NCI-H2196 treated with DMSO at 0.1 percent for 48 hours (cell line): ENCODE results near the gene ROBO2.

Experiments
- DNase-seq: peaks from one replicate; lab custom pipeline; 2025; ENCODE audit not compliant: unreplicated experiment; lab: John Stamatoyannopoulos, UW

The ROBO2 gene

DNA sequence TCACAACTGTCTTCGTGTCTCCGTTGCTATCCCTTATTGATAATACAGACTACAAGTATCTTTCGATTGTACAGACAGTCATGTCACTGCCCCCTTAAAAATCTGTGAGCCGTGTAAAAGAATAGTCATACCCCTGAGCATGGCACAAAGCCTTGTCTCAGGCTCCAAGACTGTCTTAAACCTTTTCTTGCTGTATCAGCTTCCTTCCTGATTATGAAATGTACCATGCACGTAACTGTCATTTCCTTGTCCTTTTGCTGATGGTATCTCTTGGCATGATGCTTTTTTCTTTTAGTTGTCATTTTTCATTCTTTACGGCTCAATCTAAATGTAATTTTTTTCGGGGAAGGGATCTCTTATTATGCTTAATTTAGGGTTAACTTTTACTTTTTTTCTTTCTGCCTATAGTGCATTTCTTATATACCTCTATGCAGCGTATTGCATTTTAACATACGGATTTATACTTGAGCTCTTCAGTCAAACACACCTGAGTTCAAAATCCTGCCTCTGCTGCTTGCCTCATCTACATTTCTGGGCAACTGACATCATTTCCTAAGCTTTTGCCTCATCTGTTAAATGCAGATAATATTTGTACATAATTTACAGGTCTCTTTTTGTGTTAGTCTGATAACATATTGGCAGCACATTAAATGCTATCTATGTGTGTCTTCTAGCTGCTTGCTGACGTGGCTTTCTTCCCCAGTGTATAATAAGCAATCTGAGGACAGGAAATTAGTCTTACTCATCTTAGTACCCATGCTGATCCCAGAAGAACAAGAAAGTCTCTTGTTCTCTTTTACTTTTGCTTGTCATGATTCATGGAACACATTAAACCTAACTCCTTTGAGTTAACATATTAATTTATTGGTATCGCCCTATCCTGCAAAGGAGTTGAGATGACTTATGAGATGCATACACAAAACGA is 57.3 kb downstream of the ROBO2 start:
- no peak for DNase-seq

DNA sequence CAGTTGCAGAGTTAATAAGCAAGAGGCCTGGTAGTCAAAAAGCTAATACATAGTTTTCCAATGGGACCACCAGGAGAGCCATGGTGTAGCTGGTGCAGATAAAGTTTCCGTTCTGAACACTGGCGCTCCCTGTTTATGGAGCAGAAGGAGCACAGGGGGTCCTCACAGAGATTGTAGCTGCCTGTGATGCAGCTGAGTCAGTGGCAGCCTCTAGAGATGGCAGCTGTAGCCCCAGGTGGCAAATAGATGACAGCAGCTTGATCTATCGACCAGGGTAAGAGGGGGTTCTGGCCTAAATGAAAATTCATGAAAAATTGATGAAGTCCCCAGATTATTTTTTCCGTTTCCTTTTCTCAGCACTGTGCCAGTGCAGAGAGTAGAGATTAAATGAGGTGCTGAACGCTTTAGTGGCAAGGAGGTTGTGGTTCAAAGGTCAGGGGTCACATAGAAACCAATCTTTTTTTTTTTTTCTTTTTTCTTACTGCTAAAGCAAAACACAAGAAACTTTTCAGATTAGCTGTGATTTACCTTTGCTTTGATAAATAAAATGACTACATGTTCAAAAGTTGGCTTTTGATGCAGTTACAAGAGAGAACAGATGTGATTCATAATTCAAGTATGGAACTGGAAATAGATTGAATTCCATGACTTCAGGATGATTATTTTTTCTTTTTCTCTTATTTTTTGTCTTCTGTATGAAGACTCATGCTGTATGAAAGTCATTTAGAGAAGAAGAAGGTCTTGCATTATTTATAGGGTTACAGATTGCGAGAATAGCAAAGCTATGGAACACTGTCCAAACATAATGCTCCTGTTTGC is 63.3 kb downstream of the ROBO2 start:
- no peak for DNase-seq

DNA sequence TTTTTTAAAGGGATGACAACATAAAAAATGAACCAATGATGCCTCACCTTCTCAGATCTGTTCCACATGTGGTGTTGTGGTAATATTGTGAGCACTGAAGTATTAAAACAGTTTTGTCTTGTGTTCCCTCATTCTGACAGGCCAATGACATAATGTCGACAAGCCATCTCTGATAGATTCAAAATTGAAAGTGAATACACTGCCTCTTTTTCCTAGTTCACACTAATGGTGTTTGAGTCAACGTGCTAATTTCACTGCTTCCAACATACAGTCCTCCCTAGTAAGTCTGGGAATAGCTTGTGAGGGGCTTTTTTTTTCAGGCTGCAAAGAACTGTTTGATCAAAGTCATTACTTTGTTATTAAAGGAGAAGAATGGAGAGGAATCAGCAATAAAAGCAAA is 82.8 kb downstream of the ROBO2 start:
- DNase-seq: no peak

DNA sequence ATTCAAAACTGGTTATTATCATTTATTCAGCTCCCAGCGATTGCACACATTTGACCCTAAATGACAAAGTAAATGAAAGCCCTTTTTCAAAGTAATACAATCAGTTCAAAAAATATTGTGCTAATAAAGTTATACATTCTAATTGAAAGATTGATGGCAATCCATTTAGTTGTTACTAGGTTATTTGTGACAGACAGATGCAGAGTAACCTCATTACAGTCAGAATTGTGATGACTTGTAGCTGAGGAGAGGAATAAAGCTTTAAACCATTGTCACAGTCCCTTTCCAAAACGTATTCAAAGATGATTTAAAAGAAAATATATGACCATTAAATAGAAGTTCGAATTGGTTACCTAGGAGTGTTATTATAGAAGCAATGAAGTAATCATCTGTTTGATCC is 86.1 kb downstream of the ROBO2 start:
- no peak for DNase-seq

DNA sequence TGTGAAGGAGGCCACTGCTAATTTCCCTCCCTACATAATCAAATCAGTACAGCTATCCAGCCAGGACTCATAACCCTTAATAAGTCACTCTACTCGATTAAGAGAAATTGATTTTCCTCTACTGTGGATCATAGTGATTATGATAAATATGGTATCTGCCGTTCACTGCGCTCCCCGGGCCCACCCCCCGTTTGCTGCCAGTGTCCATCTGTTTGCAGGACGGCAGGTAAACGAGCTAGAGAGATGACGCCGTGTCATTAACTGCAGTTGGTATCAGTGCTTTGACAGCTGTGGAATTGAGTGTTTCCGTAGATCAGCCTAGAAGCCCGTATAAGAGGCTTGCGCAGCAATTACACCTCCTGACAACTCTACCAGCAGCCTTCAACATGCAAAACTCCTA is 94.9 kb downstream of the ROBO2 start:
- no peak for DNase-seq

DNA sequence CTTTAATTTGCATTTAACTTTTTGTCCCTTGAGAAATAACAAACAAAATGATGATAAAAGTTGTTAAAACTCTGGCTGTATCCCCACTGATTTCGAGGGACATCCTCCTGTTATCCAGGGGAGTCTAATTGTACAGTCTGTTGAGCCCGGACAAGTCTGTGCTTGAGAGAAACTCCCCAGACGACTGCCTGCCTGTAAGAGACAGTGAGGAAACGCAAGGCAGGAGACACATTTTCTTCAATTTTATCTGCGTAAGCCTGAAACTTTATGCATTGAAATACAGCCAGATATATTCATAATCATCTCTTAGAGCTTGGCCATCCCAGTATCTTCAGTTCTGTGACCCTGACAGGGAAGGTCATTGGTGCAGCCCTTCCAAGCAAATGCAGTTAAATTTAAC is 97.7 kb downstream of the ROBO2 start:
- no peak for DNase-seq

DNA sequence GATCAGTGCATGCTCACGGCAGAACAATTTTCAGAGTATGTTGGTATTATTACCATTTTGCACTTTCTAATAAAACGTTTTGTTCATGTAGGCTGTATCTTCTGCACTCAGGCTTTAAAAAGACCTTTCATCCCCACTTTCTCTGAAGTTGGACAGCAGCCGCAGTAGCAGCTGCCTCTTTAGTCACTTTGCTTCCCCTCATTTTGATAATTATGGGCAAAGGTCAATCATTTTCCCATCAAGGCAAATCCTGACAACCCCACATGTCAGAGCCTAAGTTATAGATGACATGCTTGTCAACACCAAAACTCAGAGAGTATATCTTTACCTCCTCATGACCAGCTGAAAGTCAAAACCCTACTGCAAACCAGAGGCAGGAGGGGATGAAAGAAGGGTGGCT is 99.7 kb downstream of the ROBO2 start:
- DNase-seq: no peak

DNA sequence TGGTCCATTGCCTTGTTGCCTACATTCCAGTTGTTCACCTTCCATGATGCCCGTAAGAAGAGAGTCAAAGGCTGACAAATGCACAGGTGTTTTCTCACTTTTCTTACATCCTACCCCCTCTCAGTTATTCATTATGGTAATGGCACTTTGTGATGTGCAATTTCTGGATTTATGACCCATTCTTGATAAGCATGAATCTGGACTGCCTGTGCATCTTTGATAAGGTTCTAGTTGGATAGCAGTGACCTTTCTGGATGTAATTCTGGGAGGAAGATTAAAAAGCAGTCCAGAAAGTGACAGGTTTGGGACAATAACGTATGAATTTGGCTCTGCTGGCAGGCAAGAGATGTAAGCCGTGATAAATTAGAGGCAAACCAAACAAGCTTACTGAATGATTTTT is 101.5 kb downstream of the ROBO2 start:
- DNase-seq: no peak

DNA sequence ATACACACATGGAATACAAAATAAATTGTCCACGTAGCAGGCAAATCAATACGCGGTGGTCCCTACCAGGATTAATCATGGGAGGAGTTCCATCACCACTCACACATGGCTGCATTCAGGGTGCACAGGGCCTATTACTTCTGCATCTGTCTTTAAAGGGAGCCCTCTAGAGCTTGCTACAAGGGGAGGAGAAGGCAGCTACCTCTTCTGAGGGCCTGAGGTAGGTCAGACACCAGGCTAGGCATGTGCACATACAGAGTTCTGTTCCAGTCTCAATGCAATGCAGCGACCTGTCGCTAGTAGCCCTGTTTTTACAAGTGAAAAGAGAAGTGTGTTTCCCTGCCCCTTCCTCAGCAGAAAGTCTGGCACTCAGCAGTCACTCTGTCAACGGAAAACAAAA is 102.7 kb downstream of the ROBO2 start:
- no peak for DNase-seq

DNA sequence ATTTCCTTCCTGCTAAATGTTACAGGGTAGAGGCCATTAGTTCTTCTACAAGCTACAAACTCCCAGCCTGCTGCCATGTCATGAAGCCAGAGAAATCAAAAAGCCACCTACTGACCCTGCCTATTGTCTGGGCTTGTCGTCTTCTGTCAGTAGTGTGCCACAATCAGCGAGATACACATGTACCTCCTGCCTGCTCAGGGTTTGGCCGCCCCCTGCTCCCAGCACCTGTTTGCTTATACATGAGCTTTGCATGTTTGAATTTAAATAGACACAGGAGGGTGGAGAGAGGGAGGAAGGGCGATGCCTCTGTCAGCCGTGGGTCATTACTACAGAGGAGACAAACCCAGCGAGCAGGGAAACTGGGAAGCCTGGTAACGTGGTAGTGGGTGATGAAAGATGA is 106.1 kb downstream of the ROBO2 start:
- no peak for DNase-seq

DNA sequence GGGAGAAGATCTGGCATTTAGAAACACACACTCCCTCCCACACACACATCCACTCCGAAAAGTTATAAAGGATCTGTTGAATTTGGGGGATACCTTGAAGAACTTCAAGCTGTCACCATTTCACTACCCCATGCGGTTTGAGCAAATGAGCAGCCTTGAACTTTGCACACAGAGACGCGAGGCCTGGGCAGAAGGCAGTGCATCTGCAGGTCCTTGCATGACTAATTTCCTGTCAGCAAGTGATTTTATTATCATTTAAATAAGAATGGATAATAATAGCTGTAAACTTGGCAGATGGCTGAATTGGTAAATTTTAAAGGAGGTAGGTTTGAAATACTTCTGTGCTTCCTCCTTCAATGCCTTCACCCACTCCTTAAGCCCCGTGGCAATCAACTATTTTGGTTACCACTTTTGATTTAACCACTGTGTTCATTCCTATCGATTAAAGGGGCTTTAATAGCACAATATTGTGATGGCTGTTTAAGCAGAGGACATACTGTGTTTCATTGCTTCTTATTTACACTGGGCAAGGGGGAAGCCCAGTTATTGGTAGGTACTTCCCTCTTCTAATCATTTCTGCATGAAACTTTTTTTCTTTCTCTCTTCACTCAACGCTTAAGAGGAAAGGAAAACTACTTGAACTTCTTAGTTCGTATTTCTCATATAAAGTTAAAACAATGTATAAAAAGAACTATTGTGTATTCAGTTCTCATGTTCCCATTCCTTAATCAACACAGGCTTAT is 108.1 kb downstream of the ROBO2 start:
- no peak for DNase-seq

DNA sequence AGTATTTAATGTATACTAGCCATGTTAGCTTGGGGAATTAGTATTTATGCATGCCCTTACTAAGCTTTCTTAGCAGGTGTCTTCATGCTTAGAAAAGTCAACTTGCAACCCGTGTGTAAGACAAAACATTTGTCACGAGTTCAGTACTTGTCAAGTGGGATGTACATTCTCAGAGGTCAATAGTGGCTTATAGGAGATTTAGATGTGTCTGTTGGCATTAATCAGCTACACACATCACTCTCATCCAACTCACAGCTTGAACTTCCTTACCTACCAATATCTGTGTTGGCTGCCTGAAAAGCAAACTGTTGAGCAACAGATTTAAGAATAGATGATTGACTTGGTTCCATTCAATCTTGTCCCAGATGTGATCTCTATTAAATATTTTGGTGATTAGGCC is 109.5 kb downstream of the ROBO2 start:
- DNase-seq: no peak

DNA sequence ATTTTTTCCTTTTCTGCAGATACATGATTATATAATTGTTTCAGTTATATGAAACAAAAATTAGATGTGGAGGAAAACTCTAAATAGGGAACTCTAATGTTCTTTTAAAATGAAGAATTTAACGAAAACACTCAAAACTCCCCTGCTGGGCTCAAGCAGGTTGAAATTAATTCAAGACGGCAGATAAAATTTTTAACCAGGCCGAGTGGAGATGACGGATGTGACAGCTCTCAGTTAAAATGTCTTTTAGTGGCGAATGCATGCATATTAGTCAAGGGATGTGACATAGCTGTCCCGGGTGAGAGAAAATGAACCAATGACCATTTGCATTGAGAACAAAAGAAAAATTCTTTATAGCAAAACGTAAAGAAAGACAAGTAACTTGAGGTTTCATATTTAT is 110.1 kb downstream of the ROBO2 start:
- DNase-seq: no peak

DNA sequence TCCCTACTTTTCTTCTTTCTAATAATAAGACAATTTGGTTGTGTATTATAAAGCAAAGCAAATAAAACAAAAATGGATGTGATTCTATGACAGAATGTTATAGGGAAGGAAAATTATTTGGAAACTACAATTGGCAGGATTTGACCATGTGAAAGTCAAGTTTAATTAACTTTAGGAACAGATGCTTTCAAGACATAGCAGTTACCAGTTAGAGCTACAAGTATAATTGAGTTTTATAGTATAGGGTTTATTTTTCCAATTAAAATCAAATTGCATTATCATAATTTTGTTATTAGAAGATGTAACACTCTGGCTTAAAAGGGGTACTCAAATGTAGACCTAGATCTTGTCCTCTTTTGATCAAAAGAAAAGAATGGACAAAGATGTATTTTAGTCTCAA is 110.9 kb downstream of the ROBO2 start:
- no peak for DNase-seq

DNA sequence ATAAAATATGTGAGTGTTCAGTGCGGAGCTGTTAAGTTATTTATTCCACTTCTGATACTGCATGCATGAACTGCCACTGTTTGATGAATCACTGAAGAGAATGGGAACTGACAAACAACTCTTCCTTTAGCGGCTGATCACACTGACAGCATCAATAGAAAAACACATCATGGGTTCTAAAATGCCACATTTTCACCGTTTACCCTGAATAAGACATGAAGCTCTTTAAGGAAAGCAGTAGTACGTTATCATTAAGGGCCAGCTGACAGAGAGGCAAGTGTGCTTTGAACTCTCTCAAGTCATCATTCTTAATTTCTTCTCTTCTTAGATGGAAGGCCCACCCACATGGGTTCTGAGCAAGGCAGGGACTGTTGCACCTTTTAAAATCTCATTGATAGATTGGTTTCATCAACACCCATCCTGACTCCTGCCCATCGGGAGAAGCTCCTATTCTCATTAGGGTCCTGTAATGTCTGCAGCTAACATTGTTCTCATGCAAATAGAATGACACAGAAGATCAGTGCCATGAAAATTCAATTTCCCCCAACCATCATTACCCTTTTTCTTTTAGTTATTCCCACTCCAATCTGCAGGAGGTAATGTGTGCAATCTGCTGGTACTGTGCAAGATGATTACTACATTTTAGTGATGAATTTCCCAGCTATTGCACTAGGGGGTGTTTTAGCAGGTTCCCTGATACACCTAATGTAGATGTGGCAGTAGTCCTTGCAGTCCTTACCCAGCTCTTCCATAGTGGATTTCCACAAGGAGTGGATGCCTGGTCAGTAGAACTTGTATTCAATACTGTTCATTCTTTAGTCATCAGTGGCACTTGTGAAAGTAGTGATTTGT is 119.1 kb downstream of the ROBO2 start:
- DNase-seq: no peak

DNA sequence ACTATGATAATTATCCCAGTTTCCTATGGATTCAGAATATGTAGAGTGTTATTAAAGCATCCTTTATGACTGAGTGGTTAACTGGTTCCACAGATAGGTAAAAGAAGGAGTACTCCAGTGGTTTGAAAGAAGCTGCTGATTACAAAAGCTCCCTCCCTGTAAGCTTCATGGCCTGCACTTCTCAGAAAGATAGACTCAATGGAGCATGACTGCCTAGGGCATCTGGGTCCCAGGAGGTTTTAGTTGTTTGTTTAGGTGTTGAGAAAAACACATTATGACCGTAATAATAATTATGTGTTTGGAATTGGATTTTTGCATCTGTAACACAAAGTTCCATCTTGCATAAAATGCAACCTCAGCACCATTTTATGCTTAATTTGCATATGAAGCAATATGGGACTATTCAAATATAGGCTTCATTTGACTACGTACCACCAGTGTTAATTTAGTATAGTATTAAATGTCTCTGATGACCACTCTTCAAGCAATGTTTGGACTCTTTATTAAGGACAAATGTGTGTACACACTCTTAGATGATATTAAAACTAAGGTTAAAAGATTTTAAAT is 121.1 kb downstream of the ROBO2 start:
- DNase-seq: no peak

DNA sequence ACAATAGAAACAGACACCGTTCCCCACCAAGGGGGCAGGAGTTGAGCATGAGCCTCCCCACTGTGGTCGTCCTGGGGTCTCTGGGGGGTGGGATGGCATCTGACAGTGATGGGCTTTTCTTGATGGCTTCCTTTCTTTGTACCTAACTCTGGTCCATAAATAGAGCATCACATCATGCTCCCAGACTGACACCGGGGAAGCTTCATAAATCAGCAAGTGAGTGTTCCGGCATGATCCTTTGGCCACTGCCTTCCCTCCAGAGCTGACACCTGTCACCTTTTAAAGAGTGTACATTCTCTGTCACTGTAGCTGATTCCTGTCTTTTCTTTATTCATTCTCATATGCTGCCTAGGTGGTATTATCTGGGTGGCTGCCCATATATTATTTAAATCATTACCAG is 129.9 kb downstream of the ROBO2 start:
- no peak for DNase-seq

DNA sequence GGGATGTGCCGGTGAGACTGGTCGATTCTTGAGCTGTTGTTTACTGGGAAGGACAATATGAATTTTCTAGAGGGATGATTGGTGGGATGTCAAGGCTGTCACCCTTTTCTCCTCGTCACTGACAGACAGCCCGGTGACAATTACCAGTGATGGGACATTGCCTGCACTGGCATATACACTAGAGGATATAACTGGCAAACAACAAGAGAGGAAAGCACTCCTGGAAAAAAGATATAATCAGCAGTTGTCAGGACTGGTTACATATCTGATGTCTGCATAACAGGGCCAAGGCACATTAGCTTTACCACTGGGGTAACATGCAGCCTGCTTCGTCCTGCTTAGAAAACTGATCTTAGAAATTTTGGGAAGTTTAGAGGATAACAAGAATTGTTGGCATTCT is 131.1 kb downstream of the ROBO2 start:
- DNase-seq: no peak

DNA sequence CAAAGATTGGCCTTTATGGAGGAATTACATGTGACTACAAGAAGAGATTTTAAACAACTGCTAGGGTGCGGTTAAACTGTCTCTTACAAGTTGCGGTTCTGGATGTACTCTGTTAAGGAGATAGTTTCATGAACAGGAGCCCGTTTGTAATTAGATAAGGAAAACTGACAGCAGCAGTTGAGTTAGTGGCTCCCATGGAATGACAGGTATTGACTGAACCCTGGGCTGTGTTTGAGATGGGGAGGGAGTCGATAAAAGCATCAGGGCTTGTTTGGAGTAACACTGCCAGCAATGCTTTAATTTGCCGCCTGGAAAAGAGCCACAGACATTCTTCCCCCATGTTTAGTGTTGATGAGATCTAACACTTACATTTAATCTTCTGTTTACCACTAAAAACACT is 139.9 kb downstream of the ROBO2 start:
- DNase-seq: no peak

DNA sequence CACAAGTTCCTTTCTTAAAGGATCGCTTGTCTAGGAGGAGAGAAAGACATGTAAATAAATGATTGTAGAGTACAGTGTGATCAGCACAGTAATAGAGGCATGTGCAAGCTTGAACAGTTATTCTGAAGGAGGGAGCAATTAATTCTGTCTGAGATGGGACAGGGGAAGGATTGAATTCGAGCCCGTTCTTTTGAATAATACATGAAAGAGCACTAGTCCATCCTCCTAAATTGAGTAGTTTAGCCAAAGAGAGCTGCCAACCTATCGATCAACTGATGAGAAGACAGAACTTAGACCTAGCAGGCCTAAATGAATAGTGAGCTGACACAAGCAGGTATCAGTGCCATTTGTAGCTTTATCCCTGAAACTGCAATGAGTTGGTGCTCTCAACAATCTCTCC is 142.4 kb downstream of the ROBO2 start:
- DNase-seq: no peak
